Measurements from ENCODE around the gene ENKD1.

GRCh38 chr16:67674851-67675578 is 8.5 kb upstream of the ENKD1 start:
- TF ChIP-seq CTCF (IDR thresholded peaks at IDR 0.05) = no peak
- no peak for TF ChIP-seq POLR2A (IDR thresholded peaks at IDR 0.05)
